Testis (tissue), 2 donors: ENCODE measurements around the gene TEKT3.

ENCODE experiments used
- POLR2A ChIP-seq: fragments of 450-650 bp; IDR thresholded peaks from one replicate; pipeline ENCODE4 v1.6.1; 2017; ENCODE audit warnings: antibody characterized with exemption, mild to moderate bottlenecking, moderate library complexity
- TF ChIP-seq, protein P1 (sequence below), 3 experiments: fragments of 450-650 bp in 2 of 3; fragments of 200-600 bp in 1 of 3; sonication (generic) in 1 of 3; IDR thresholded peaks; one replicate each; pipeline ENCODE4 v1.5.1; 2016 to 2019; ENCODE audit warnings: antibody characterized with exemption in 3 of 3, mild to moderate bottlenecking in 2 of 3, moderate library complexity in 1 of 3

DNA sequence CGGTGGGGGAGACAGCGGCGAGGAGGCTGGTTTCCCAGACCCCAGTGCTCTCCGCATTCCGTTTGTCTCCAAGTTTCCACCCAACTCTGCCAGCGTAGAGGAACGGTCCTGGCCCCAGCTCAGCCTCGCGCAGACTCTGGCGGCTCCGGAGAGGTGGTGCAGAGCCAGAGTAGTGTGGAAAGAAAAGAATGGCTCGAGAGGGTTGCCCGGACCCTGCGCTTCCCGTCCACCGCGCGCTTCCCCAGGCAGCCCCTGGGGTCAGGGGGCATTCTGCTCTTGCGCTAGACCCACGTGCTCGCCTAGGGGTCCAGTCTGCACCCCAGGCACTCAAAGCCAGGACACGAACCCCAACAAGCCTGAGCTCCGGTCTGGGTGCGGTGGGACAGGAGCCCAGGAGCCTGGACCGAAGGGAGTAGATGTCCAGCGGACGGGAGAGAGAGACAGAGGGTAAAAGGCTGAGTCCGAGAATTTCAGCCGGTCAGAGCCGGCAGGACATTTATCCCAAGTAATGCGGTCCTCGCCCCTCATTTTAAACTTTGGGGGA is 80.1 kb downstream of the TEKT3 start:
- TF ChIP-seq, protein P1, sequence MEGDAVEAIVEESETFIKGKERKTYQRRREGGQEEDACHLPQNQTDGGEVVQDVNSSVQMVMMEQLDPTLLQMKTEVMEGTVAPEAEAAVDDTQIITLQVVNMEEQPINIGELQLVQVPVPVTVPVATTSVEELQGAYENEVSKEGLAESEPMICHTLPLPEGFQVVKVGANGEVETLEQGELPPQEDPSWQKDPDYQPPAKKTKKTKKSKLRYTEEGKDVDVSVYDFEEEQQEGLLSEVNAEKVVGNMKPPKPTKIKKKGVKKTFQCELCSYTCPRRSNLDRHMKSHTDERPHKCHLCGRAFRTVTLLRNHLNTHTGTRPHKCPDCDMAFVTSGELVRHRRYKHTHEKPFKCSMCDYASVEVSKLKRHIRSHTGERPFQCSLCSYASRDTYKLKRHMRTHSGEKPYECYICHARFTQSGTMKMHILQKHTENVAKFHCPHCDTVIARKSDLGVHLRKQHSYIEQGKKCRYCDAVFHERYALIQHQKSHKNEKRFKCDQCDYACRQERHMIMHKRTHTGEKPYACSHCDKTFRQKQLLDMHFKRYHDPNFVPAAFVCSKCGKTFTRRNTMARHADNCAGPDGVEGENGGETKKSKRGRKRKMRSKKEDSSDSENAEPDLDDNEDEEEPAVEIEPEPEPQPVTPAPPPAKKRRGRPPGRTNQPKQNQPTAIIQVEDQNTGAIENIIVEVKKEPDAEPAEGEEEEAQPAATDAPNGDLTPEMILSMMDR (IDR thresholded peaks at IDR 0.05) = peak in 1 of 3 experiments; percentile 3
- TF ChIP-seq POLR2A = no peak
